GM21528 (cell line): ENCODE results near the gene MIPEP.
"Not testable (repeated sequence)": the region's sequence is repeated elsewhere in the genome, so short reads cannot be mapped to it uniquely, and the experiment has no call there.

Experiments
- ATAC-seq: cut with Tn5 transposase; IDR thresholded peaks from one replicate; pipeline ENCODE4 v1.9.1; 2021; ENCODE audit warnings: mild to moderate bottlenecking, moderate library complexity; ENCODE audit not compliant: unreplicated experiment, low FRiP score

The MIPEP gene

GRCh38 chr13:23752111-23753001, 136.8 kb downstream of the MIPEP start:
- ATAC-seq, result peak; percentile 66

GRCh38 chr13:23751195-23751594, 138.0 kb downstream of the MIPEP start:
- ATAC-seq, result no peak

- ATAC-seq, result no peak
Measured at GRCh38 chr13:23750383-23751121, 138.6 kb downstream of the MIPEP start.

- ATAC-seq, result no peak
Measured at GRCh38 chr13:23749288-23749873, 139.8 kb downstream of the MIPEP start.

- no peak for ATAC-seq
Measured at GRCh38 chr13:23748109-23748990, 140.8 kb downstream of the MIPEP start.

- not testable (repeated sequence) for ATAC-seq
Measured at GRCh38 chr13:23746141-23746540, 143.1 kb downstream of the MIPEP start.

GRCh38 chr13:23744315-23744714, 144.9 kb downstream of the MIPEP start:
- no peak for ATAC-seq

- ATAC-seq, result no peak
Measured at GRCh38 chr13:23743278-23744076, 145.7 kb downstream of the MIPEP start.

GRCh38 chr13:23741879-23742510, 147.2 kb downstream of the MIPEP start:
- ATAC-seq, result no peak

GRCh38 chr13:23740002-23740401, 149.2 kb downstream of the MIPEP start:
- ATAC-seq, result no peak

- no peak for ATAC-seq
Measured at GRCh38 chr13:23739596-23739995, 149.6 kb downstream of the MIPEP start.

- no peak for ATAC-seq
Measured at GRCh38 chr13:23736541-23736940, 152.7 kb downstream of the MIPEP start.

- ATAC-seq, result no peak
Measured at GRCh38 chr13:23735329-23735728, 153.9 kb downstream of the MIPEP start.

GRCh38 chr13:23731709-23732108, 157.5 kb downstream of the MIPEP start:
- no peak for ATAC-seq

GRCh38 chr13:23730251-23730650, 158.9 kb downstream of the MIPEP start:
- ATAC-seq, result no peak

GRCh38 chr13:23729531-23729930, 159.7 kb downstream of the MIPEP start:
- no peak for ATAC-seq

- no peak for ATAC-seq
Measured at GRCh38 chr13:23728807-23729206, 160.4 kb downstream of the MIPEP start.

- ATAC-seq, result no peak
Measured at GRCh38 chr13:23725922-23726321, 163.3 kb downstream of the MIPEP start.
